AG08395 (cell line): ENCODE measurements around the gene FBXO28.
A peak's percentile ranks its signal among the peaks of the same experiment; 100 is the strongest.
"Not testable (repeated sequence)": the region's sequence is repeated elsewhere in the genome, so short reads cannot be mapped to it uniquely, and the experiment has no call there.

Source experiments
- DNase-seq: peaks from one replicate; pipeline ENCODE4 v3.0.0; 2012; ENCODE audit warnings: mixed read lengths, low spot score

Gene FBXO28, protein sequence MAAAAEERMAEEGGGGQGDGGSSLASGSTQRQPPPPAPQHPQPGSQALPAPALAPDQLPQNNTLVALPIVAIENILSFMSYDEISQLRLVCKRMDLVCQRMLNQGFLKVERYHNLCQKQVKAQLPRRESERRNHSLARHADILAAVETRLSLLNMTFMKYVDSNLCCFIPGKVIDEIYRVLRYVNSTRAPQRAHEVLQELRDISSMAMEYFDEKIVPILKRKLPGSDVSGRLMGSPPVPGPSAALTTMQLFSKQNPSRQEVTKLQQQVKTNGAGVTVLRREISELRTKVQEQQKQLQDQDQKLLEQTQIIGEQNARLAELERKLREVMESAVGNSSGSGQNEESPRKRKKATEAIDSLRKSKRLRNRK

DNA sequence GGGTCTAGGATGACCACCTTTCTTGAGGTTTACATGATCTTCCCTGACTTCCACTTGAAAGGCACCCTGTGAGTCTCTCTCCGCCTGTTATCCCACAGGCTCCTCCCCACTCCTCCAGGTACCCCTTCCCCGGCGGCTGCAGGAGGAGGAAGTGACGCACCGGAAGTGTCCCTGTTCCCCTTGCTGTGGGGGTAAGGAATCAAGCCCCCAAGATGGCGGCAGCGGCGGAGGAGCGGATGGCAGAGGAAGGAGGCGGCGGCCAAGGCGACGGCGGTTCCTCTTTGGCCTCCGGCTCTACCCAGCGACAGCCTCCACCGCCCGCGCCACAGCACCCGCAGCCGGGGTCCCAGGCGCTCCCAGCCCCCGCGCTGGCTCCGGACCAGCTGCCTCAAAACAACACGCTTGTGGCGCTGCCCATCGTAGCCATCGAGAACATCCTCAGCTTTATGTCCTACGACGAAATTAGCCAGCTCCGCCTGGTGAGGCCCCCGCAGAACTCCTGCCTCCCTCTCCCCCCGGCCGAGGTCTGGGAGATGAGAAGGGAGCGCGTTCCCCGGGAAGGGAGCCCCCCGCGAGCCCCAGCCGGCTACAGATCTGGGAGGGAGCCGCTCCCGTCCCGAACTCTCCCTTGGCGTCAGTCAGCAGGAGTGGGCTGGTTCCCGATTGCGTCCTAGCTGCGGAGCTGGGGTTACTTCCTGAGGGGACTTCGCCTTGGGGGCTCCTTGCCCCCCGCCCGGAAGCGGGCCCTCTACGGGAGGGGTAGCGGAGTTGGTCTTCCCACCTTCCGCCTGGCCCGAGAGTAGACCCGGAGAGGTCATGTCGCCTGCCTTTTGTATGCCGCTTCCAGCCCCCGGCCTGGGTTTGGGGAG is at the start of gene FBXO28:
Gene FBXO28 (plus strand): TSS at position 194 of the 869 bp plus-strand sequence. CDS start 19 bp downstream, at position 213.
- peak; percentile 98 for DNase-seq

DNA sequence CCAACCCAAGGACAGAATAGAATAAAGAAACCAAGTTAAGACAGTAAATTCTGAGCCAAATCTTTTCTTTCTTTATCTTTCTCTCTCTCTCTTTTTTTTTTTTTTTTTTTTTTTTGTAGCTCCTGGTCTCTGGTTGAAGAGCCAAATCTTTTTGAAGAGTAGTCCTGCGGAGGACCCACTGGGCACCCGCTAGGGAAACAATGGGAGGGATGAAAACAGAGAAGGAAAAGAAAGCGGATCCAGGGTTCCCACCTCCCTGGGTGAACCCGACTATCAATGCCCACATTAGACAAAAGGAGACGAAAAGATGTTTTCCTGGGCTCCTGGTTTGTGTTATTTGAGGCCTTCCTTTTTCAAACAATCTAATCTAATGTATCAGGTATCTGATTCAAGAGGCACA is 49.8 kb upstream of the FBXO28 start:
- DNase-seq, result no peak

DNA sequence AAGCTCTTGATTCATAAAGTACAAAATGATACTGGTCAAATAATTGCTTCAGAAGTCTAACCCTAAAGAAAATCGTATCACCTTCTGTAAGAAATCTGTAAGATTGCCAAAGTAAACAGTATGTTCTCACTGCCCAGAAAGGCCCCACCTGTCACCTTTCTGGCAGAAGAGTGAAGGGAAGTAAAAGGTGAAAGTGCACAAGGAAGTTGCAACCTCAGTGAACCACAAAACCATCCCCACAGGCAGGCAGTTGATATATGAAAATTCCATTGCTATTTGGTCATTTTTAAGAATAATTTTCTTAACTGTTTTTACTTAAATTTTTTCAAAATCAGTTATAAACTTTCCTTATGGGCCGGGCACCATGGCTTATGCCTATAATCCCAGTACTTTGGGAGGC is 48.5 kb upstream of the FBXO28 start:
- no peak for DNase-seq

DNA sequence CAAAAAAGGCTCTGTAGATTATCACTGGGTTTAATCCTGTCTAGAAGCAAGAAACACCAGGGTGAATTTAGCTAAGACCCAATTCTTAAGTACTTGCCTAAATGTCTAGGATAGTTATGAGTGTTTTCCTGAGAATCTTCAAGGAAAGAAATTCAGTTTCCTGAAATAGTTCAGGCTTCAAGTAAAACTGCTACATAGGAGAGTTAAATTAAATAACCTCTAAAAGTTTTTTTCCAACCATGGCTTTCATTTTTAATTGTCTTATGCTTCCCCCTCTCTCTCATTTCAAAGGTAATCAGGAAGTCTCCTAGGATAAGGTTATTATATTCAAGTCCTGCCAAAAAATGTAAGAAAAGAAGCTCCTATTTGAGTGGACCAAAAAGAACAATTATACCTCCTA is 46.7 kb upstream of the FBXO28 start:
- DNase-seq, result no peak

DNA sequence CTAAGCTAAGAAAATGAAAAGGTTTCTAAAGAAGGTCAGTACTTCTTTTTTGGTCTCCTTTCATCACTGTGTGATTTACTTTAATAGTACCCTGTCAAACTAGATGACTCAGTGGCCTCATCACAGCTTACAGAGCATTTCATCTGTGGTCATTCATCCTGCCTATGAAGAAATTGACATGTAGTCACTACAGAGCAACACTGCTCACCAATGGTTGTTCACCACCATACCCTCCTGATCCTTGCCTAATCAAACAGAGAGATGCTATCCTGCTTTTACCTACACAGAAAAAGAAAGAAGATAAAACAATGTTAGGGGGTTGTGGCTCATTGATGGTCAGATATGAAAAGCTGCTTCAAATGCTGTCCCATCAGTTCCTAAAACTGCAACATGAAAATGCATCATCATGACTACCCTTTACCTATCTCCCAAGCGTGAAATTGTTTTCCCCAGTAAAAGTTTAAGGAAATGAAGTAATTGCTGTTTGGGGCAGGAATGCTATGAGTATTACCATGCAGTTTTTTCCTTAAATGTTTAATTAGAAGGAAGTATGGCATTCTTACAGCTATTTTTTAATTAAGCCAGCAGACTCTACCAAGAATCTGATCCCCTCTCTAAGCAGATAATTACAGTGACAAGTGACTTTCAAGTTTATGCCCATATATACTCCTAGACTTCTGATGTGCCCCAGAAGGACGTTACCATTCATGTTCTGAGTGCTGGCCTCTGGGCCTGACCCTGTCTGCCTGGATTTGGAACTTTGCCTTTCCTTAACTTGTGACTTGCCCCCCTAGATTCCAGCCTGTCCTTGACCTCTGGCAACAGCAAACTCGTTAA is 46.1 kb upstream of the FBXO28 start:
- DNase-seq, result peak; percentile 58

DNA sequence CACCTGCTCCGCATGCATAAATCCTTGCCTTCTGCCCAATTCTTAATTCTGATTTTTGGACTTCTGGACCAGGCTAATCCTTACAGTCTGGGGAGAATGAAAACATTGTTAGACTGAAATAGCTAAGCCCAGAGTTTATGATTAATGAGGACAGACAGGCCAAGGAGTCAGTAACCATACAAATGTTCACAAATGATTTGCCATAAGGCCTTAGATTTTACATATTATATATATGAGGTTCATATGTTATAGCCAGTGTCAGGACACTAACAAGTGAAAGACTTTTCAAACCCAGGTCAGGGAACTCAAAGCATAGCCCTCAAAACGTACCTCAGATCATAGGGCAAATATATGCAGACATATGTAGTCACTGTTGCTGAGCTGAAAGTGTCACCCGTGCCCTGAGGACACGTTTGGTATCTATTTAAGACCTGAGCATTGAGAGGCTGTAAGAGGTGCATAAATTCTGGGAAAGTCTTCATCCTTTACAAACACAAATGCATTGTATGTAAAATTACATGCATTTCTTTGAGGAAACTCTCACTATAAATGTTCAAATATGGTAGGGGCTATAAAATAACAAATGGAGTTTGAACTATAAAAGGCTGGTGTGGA is 45.3 kb upstream of the FBXO28 start:
- DNase-seq, result no peak

DNA sequence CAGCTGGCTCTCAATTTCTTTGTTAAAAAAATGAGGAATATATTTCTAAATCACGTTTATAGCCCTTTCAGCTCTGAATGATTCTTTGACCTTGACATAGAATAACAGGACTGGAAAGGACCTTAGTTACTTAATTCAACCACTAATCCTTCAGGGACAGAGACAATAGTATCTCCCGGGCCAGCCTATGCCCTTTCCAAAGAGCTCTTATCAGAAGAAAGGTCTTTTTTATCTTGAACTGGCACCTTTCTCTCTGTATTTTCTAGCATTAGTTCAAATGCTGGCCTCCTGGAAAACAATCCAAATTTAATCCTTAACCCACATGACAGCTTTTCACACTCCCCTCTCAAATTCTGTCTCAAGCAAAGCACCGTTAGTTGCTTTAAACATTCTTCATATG is 44.8 kb upstream of the FBXO28 start:
- DNase-seq, result no peak

DNA sequence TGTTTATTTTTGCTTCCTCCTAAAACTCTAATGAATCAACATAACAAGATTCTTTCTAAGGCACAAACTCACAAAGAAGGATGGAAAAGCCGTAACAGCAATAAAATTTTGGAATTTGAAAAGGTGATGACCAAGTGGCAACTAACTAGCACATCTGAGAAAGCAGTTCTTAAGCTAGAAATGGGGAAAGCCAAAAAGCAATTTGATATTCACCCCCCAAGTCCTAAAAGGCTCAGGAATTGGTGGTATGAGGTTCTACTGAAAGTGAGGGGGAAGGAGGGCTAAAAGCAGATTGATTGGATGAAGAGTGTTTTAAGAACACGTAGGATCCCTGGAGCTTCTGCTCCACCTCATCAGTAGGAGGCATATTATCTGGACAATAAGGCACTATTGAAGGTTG is 43.4 kb upstream of the FBXO28 start:
- no peak for DNase-seq

DNA sequence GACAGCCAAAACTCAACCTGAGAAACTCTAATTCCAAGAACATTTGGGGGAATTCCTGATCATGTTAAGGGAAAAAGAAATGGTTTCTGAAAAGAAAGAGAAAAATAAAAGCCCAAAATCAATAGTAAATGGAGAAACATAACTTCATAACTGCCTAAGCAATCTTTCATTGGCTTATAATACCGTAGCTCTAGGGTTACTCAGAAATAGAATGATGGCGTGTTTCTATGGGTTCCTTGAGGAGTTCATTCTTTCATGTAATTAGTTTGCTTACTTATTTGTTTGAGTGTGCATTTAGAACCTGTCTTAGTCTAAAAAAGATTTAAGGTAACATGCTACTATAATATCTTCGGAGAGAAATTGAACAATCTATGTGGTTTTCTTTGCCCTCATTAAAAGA is 37.5 kb upstream of the FBXO28 start:
- DNase-seq, result no peak

DNA sequence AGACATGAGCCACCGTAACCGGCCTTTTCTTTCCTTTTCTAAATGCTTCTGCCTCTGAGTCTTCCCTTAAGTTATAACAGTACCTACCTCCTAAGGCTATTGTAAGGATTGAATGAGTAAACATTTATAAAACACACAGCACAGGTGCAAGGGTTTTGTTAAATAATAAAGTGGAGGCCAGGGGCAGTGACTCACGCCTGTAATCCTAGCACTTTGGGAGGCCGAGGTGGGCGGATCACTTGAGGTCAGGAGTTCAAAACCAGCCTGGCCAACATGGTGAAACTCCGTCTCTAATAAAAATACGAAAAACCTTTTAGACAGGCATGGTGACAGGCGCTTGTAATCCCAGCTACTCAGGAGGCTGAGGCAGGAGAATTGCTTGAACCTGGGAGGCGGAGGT is 34.3 kb upstream of the FBXO28 start:
- DNase-seq, result not testable (repeated sequence)

DNA sequence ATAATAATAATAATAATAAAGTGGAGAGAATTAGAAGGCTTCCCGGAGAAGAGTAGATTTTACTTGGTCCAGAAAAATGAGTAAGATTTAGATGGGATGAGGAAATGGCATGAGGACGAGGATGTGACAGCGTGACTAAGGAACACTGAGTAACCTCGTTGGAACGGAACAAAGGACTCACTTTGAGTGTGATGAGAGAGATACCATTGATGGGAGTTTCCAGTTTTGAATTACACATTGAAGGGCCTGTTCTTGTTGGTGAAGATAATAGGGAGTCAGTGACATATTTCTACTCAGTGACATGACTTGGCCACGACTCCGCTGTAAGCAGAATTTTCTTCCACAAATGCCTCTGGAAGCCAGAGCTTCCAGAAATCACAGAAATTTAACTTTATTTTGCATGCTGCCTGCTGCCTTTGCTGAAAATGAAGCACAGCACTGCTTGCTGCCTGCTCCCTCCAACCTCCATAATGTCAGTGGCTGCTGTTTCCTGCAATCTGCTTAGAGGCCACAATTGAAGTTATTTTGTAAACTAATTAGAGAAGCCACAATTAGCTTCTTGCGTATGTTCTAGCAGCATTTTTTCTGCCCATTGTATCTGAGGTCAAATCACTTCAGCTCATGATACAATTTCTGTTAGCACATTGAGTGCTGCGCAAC is 33.7 kb upstream of the FBXO28 start:
- peak; percentile 77 for DNase-seq

DNA sequence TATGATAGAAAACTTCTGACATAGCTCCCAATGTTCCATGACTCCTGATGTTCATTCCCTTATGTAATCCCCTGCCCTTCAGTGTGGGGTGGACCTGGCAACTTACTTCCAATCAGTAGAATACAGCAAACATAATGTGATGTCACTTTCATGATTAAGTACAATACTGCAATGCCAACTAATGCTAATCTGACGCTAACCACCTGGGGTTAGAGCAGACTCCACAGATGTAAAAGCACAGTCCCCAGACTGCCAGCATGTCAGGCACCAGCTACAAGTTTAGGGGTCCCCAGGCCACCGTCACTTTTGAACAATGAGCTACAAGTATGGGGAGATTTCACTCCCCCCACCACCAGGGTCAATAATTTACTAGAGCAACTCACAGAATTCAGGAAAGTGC is 32.3 kb upstream of the FBXO28 start:
- no peak for DNase-seq

DNA sequence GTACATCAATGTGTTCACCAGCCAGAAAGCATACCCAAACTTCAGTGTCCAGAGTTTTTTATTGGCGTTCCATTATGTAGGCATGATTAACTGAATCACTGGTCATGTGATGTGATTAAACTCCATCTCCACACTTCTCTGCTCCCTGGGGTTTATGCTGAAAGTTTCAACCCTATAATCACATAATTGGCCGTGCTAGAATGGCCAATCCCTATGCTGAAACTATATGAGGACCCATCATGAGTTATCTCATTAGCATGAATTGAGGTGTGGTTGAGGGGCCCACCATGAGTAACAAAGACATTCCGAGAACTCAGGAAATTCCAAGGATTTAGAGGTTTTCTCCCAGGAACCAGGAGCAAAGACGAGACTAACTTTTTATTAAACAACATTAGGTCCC is 31.8 kb upstream of the FBXO28 start:
- DNase-seq, result no peak

DNA sequence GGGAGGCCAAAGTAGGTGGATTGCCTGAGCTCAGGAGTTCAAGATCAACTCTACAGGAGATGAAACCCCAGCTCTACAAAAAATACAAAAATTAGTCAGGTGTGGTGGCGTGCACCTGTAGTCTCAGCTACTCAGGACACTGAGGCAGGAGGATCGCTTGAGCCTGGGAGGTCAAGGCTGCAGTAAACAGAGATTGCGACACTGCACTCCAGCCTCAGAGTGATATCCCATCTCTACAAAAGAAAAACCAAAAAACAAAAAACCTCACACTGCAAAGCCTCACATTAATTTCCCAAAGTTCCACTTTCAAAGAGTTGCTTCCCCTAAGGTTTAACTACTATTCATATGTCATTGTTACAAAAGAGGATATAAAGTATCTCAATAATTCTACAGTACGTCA is 29.0 kb upstream of the FBXO28 start:
- no peak for DNase-seq

DNA sequence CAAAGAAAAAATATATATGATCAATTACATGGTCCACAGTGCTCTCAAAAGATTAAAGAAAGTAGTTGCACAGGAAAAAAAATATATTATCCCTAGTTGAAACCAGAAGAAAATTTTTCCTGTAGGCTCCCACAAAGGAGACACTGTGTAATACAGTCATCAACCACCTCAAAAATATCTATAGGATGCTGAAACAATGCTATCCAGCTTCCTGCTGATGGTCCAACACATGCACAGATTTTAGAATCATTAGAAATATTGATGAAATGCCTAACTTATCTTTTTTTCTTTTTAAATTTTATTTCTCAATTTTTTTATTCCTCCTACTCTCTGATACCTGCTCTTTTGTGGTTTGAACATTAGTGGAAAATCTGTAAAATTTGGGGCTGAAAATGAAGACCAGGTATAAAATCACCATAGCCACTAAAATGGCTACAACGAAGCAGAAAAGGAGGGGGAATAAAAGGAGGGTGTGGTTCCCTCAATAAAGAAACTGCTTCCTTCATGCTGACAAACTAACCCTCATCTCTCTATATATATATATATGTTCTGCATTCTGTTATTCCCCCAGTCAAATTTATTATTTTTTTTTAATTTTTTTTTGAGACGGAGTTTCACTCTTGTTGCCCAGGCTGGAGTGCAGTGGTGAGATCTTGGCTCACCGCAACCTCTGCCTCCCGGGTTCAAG is 28.3 kb upstream of the FBXO28 start:
- DNase-seq, result no peak

DNA sequence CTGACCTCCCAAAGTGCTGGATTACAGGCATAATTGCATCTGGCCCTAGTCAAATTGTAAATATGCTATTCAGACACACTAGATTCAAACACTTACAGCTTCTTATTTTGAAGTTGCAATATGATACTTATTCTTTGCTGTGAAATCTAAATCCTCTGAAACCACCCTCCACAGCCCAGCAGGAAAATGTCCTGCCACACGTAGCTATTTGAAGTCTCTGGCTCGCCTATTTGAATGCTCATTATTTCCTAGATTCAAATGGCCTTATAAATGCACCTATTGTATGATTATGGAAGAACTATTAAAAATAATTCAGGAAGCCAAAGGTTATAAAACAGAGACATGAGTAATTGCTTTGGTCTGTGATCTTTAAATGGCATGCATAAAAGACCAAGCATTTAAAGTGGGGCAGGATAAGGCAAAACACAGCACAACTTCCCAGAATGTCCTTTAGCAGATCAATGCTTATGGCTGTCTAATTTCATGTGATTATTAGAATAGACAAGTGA is 26.6 kb upstream of the FBXO28 start:
- DNase-seq, result no peak

DNA sequence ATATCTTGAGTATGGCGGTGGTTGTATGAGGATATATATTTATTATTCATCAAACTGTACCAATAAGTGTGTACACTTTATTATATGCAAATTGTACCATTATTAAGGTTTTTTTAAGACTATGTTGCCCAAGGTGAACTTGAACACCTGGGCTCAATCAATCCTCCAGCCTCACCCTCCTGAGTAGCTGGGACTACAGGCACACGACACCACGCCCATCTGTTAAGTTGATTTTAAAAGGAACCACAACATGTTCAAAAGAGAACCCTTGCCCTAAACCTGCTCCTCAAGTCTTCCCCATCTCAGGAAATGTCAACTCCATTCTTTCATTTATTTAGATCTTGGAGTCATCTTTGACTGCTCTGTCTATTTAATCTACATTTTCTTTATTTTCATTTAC is 24.3 kb upstream of the FBXO28 start:
- DNase-seq, result no peak

DNA sequence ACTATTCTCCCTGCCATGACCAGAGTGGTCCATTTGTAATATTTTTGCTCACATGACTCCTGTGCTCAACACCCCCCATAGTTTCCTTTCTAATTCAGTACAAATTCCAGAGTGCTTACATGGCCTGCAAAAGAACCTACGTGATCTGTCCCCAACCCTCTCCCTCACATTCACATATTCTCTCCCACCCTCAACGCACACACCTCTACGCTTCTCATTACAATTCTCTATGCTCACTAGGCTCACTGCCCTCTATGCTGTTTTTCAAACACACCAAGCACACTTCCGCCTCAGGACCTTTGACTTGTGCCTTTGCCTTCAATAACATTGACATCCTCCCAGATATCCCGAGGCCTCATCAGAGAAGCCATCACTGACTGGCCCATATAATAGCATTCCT is 23.8 kb upstream of the FBXO28 start:
- DNase-seq, result no peak

DNA sequence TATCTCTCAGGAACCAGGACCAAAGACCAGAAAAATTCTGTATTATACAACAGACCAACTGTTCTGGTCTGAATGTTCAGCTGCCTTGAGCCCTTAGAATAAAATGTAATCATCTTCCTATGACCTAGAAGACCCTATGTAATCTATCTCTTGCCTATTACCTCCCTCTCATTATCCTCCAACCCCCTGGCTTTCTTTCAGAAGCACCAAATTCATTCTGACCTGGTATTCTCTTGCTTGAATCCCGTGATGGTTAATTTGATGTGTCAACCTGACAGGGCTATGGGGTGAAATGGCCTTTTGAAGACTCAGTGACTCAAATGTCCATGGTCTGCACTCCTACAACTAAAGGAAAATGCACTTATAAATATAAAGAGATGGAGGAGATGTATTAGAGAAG is 21.8 kb upstream of the FBXO28 start:
- DNase-seq, result no peak

DNA sequence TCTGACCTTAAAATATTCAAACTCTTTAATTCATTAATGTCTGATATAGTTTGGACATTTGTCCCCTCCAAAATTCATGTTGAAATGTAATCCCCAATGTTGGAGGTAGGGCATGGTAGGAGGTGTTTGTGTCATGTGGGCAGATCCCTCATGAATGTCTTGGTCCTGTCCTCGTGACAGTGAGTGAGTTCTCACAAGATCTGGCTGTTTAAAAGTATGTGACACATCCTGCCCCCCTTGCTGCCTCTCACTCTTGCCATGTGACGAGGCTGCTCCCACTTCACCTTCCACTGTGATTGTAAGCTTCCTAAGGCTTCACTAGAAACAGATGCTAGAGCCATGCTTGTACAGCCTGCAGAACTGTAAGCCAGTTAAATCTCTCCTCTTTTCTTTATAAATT is 21.3 kb upstream of the FBXO28 start:
- no peak for DNase-seq

DNA sequence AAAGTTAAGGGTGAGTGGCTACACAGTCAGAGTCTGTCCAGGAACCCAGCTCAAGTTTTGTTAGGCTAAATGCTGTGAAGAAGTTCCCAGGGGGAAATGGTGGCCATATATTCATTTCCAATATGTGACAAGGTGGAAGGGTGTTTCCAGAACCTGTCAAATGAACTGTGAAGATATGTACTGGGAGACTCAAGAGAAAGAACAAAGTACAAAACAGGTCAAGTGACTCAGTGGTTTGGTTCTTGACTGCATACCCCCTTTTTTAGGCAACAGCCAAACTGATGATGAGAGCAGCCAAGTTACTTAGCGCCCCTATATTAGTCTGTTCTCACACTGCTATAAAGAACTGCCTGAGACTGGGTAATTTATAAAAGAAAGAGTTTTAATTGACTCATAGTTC is 18.6 kb upstream of the FBXO28 start:
- DNase-seq, result no peak
